Retinal pigment epithelial cell (primary cell): ENCODE data around the gene OR7G1.

ENCODE experiments used
- DNase-seq: peaks from one replicate; pipeline ENCODE4 v3.0.0-alpha.2; 2010; ENCODE audit warnings: low read depth
- H3K4me3 ChIP-seq: 2 replicates; pipeline ENCODE4 v1.5.1; 2011; ENCODE audit warnings: mild to moderate bottlenecking, low read length, control low read depth, moderate library complexity
- TF ChIP-seq, protein P1 (sequence below): conservative IDR thresholded peaks from 2 replicates; pipeline ENCODE4 v1.5.1; 2011; ENCODE audit warnings: low read depth, low read length, control low read depth, inconsistent platforms

Gene OR7G1

DNA sequence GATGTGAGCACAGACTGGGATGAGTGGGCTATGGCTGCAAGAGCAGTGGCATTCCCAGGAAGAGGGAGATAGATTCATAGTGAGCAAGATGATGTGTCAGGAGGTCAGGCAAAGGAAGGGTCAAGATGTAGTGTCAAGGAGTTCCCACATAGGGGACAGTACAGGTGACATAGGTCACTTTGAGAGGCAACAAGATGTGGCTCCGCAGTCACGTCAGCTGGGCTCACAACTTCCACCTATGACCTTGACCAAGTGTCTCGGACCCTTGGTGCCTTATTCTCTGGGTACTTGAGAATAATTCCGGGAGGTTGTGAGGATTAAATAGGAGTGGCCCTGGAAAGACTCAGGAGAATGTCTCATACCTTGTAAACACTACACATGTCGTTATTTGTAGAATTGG is 35.1 kb upstream of the OR7G1 start:
- no peak overlapping the region for H3K4me3 ChIP-seq
- DNase-seq, result no peak
- TF ChIP-seq, protein P1, sequence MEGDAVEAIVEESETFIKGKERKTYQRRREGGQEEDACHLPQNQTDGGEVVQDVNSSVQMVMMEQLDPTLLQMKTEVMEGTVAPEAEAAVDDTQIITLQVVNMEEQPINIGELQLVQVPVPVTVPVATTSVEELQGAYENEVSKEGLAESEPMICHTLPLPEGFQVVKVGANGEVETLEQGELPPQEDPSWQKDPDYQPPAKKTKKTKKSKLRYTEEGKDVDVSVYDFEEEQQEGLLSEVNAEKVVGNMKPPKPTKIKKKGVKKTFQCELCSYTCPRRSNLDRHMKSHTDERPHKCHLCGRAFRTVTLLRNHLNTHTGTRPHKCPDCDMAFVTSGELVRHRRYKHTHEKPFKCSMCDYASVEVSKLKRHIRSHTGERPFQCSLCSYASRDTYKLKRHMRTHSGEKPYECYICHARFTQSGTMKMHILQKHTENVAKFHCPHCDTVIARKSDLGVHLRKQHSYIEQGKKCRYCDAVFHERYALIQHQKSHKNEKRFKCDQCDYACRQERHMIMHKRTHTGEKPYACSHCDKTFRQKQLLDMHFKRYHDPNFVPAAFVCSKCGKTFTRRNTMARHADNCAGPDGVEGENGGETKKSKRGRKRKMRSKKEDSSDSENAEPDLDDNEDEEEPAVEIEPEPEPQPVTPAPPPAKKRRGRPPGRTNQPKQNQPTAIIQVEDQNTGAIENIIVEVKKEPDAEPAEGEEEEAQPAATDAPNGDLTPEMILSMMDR, result no peak

DNA sequence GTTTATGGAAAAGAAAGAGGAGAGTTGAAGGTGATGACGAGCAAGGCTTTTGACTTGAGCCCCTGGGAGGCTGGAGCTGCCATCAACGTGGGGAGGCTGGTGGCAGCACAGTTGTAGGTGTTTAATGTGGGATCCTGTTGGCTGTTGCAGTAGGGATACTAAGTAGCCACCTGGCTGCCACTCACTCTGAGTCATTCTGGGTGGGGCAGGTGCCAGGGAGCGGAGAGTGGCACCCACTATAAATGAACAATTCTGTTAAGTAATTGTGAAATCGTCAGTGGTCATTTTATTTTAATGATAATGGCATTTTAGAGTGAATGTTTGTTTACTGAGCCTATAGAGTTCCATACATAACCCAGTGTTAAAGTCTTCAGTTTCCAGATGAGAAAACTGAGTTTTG is 34.4 kb upstream of the OR7G1 start:
- TF ChIP-seq, protein P1, result no peak
- no peak overlapping the region for H3K4me3 ChIP-seq
- DNase-seq, result no peak

DNA sequence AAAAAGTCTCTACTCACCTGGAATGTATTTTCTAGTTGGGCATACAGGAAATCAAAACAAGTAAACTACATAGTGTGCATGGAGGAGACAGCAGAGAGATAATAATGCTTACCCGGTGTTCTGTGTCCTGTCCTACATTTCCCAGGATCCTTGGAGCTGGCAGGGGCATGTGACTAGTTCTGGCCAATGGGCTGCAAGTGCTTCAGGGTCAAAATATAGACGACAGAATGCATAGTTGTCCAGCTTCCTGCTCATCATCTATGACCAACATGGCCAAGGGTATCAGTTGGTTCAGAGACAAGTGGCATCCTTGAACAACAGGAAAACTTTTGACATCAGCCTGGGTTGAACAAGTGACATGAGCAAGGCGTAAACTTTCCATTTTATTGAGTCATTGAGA is 33.1 kb upstream of the OR7G1 start:
- H3K4me3 ChIP-seq, result no peak overlapping the region
- DNase-seq, result no peak
- TF ChIP-seq, protein P1, result no peak

DNA sequence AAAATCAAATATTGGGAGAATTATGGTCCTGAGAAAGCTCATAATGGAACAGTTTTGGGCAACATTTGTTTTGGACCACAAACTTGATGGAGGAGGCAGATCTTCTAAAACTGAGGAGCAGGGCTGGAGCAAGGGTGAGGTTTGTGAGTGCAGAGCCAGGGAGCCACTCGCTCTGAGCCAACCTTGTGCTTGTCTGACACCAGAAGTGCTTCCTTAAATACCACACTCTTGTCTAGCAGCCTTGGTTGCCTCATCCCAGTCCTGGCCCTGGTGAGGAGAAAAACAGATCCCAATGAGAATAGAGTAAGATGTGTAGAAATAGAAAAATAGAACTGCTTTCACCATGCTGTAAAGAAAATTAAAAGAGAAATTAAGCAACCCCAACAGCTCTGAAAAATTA is 31.3 kb upstream of the OR7G1 start:
- no peak for DNase-seq
- H3K4me3 ChIP-seq, result no peak overlapping the region
- TF ChIP-seq, protein P1, result no peak

DNA sequence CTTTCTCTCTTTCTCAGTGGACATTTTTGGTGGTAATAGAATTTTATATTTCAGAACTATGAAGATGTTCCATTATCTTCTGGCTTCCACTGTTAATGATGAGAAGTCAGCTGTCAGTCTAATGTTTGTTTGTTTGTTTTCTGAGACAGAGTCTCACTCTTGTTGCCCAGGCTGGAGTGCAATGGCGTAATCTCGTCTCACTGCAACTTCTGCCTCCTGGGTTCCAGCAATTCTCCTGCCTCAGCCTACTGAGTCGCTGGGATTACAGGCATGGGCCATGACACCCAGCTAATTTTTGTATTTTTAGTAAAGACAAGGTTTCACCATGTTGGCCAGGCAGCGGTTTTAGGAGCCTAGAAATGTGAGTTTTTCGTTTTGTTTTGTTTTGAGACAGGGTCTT is 29.4 kb upstream of the OR7G1 start:
- no peak overlapping the region for H3K4me3 ChIP-seq

DNA sequence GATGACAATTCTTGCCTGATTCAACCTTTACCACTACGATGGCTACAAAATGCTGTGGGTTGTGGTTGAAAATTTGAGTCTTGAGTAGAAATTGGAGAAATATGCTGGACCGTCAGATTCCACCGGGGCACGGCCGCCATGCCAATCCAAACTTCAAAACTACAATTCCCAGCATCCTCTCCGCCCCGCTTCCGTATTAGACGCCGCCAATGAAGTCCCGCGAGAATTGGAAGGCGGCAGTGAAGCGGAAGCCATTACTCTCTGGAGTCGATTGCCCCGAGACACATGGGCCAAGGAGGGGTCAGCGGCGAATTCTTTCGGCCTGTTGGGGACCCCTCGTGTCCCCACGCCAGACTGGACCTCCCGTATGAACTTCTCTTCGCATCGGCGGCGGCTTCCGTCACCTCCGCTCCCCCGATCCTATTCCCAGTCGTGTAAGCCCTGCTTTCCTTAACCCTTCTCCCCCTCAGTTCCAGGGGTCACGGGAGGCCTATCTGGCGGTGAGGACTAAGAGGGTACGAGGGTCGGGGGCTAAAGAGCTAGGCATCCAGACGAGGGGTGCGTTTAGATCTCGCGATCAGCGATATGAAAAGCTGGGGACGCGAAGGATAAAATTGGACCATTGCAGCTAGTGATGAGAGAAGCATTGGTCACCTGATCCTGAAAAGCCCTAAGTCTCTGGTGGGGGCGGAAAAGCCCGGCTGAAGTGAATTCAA is 24.8 kb upstream of the OR7G1 start, which contains the start of gene ZNF317:
Gene ZNF317, plus strand, starts transcription at position 239 of the 716 bp plus-strand sequence. CDS start 15,620 bp downstream, outside the sequence.
- TF ChIP-seq, protein P1, result no peak

More for the DNA sequence above, 29.4 kb upstream of the OR7G1 start:
- TF ChIP-seq, protein P1, result no peak
- no peak for DNase-seq

DNA sequence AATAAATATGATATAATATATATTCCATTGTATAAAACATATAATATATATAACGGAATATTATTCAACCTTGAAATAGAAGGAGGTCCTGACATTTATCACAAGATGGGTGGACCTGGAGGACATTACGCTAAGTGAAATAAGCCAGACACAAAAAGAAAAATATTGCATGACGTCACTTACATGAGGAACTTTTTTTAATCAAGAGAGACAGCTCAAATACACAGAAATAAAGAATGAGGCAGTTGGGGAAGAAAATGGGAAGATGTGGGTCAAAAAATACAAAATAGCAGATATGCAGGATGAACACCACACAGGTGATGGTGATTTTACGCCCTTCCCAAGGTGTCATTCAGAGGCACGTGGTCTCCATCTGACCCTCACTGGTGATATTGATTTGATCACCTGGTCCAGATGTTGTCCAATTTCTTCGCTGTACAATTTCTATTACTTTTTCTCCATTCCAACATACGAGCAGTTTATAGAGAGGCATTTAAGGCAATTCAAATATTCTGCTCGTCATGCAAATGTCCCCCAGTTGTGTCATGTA is 24.1 kb upstream of the OR7G1 start:
- peak overlapping the region; percentile 100 for H3K4me3 ChIP-seq
- TF ChIP-seq, protein P1, result no peak
- DNase-seq, result no peak

More for the DNA sequence above, 24.8 kb upstream of the OR7G1 start, which contains the start of gene ZNF317:
- peak within 1 kb of the TSS; percentile 100 for H3K4me3 ChIP-seq
- peak; percentile 54 for DNase-seq
